EL (cell line): ENCODE results near the gene E2F6.

ENCODE experiments used
- DNase-seq: peaks from one replicate; pipeline ENCODE4 v3.0.0-alpha.2; 2016

Gene E2F6

GRCh38 chr2:11454824-11455223 is 11.1 kb downstream of the E2F6 start:
- no peak for DNase-seq

GRCh38 chr2:11450791-11451190 is 15.2 kb downstream of the E2F6 start:
- DNase-seq: no peak

- DNase-seq: peak; percentile 63
Measured at GRCh38 chr2:11446733-11447248, 19.2 kb downstream of the E2F6 start.

- no peak for DNase-seq
Measured at GRCh38 chr2:11444737-11445136, 21.2 kb downstream of the E2F6 start.

- DNase-seq: no peak
Measured at GRCh38 chr2:11438555-11439080, 27.3 kb downstream of the E2F6 start.

- DNase-seq: no peak
Measured at GRCh38 chr2:11437602-11438001, 28.4 kb downstream of the E2F6 start.

- no peak for DNase-seq
Measured at GRCh38 chr2:11435036-11435435, 30.9 kb downstream of the E2F6 start.

- no peak for DNase-seq
Measured at GRCh38 chr2:11434443-11434842, 31.5 kb downstream of the E2F6 start.

GRCh38 chr2:11433822-11434221 is 32.1 kb downstream of the E2F6 start:
- DNase-seq: no peak

- no peak for DNase-seq
Measured at GRCh38 chr2:11430729-11431128, 35.2 kb downstream of the E2F6 start.

- DNase-seq: no peak
Measured at GRCh38 chr2:11427224-11427623, 38.7 kb downstream of the E2F6 start.

- DNase-seq: no peak
Measured at GRCh38 chr2:11422901-11423435, 43.0 kb downstream of the E2F6 start.

- no peak for DNase-seq
Measured at GRCh38 chr2:11422491-11422865, 43.5 kb downstream of the E2F6 start.

- DNase-seq: no peak
Measured at GRCh38 chr2:11421863-11422490, 44.0 kb downstream of the E2F6 start.

- no peak for DNase-seq
Measured at GRCh38 chr2:11420671-11421070, 45.3 kb downstream of the E2F6 start.

GRCh38 chr2:11420190-11420589 is 45.8 kb downstream of the E2F6 start:
- DNase-seq: no peak

- DNase-seq: peak; percentile 33
Measured at GRCh38 chr2:11419781-11420180, 46.2 kb downstream of the E2F6 start.

GRCh38 chr2:11417946-11418585 is 47.9 kb downstream of the E2F6 start:
- no peak for DNase-seq

- DNase-seq: no peak
Measured at GRCh38 chr2:11416931-11417330, 49.0 kb downstream of the E2F6 start.

- no peak for DNase-seq
Measured at GRCh38 chr2:11416186-11416585, 49.8 kb downstream of the E2F6 start.

- no peak for DNase-seq
Measured at GRCh38 chr2:11414372-11415124, 51.4 kb downstream of the E2F6 start.

GRCh38 chr2:11412449-11412810 is 53.5 kb downstream of the E2F6 start:
- DNase-seq: no peak

GRCh38 chr2:11411768-11412448 is 54.1 kb downstream of the E2F6 start:
- peak; percentile 49 for DNase-seq
